Ureter (tissue), 1 donor: ENCODE measurements around the gene HOGA1. TPM values are rescaled to one million over a fixed set of nuclear protein-coding genes. Genes with fewer than 3 reads are reported as not detected.
"Not testable (repeated sequence)": the region's sequence is repeated elsewhere in the genome, so short reads cannot be mapped to it uniquely, and the experiment has no call there.

Experiments
- DNase-seq: peaks from one replicate; pipeline ENCODE4 v3.0.0-alpha.2; 2020; ENCODE audit warnings: low spot score
- total RNA-seq: library from RNA; stranded (reverse); gene quantifications from one replicate; pipeline ENCODE4 v1.2.4, GENCODE V29; 2023
- donor health status: DM: yes; HTN: yes; CAD: no.

The HOGA1 gene
- total RNA-seq, 1 donor from 2014 or later = 1.3 TPM

DNA sequence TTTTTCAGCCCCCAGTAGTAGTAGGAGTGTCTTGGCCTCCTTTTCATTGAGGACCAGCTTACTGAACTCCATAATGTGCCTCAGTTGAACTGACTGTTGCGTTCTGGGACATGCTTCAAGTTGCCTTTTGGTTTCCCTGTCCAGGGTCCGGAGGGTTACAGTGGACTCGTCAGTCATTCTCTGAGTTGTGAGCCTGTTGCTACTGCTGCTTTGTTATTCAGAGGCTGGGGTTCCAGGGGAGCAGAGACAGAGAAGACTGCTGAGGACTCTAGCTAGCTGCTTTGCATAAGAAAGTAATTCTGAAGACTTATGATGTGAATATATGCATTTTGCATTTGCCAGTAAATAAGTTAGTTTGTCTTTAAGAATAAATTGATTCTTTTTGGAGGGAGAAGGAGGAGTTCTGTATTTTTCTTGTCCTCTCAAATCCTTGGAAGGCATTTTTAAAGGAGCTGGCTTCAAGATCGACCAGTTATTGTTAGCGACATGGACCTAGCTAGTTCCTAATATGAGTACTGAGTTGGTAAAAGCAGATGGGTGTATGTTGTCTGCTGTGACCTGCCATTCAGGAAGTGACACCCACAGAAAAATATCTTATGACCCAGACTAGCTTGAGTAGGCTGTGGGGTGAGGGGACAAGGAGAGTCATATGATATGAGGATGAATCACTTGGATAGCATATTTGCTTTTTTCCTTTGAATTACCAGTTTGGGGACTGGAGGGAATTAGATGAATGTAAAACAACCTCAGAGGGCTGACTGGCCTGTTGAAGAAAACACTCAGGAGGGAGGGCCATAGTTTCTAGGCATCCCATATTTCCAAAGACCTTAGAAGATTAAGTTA is 64.6 kb downstream of the HOGA1 start:
- DNase-seq = no peak

DNA sequence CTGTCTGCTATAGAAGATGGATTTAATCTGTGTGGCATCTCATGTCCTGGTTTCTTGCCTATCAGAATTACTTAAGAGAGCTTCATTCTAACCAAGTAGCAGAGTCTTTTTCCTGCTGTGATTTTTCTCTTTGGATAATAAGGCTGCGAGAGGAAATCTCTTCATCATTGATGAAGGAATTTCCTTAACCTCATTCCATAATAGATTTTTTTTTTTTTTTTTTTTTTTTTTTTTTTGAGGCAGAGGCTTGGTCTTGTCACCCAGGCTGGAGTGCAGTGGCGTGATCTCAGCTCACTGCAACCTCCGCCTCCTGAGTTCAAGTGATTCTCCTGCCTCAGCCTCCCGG is 65.2 kb downstream of the HOGA1 start:
- DNase-seq = not testable (repeated sequence)

DNA sequence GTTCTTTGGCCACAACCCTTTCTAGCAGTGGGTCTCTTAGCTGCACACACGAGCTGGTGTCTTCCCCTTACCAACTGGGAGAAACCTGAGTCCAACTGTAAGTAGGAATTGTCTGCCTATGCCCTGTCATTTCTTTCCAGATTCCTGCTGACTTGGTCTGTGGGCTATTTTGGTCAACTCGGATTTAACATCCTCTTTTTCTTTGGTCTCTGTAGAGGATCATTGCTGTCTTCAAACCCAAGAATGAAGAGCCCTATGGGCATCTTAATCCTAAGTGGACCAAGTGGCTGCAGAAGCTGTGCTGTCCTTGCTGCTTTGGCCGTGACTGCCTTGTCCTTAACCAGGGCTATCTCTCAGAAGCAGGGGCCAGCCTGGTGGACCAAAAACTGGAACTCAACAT is 66.5 kb downstream of the HOGA1 start:
- DNase-seq = no peak

GRCh38 chr10:97651773-97652172 is 67.6 kb downstream of the HOGA1 start:
- DNase-seq = peak; percentile 60

GRCh38 chr10:97656777-97657176 is 72.6 kb downstream of the HOGA1 start:
- no peak for DNase-seq

DNA sequence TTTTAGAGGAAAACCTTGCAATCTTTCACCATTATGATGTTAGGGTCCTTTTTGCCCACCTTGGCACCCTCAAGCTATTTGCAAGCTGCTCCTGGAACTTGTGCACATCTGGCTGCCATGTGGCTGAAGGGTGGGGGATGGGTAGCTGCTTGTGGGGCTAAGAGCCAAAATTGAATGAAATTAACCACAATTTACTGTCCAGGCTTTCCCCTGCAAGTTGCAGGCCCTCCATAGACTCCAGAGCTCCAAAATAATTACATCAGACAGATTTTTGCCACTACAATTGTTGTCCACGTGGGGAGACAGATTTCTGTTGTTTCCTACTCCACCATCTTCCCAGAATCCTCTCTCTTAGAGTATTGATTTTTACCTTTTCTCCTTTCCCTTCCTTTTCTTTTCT is 75.4 kb downstream of the HOGA1 start:
- no peak for DNase-seq

Other genes starting within 250 kb of the HOGA1 start
- 11.8 TPM for gene FRAT2, start 249.7 kb upstream of the HOGA1 start, total RNA-seq
- gene RRP12, start 183.0 kb upstream of the HOGA1 start, total RNA-seq = 51.9 TPM
- gene PGAM1, start 158.2 kb upstream of the HOGA1 start, total RNA-seq = 190 TPM
- gene EXOSC1, start 138.4 kb upstream of the HOGA1 start, total RNA-seq = 41.2 TPM
- 34.0 TPM for gene ZDHHC16, start 138.2 kb upstream of the HOGA1 start, total RNA-seq
- gene MMS19, start 86.0 kb upstream of the HOGA1 start, total RNA-seq = 71.5 TPM
- 6.2 TPM for gene UBTD1, start 85.5 kb upstream of the HOGA1 start, total RNA-seq
- gene ANKRD2, start 11.6 kb upstream of the HOGA1 start, total RNA-seq = 1.1 TPM
- not detected for gene C10orf62, start 5.3 kb downstream of the HOGA1 start, total RNA-seq
- 12.9 TPM for gene MORN4, start 49.1 kb downstream of the HOGA1 start, total RNA-seq
- gene PI4K2A, start 56.3 kb downstream of the HOGA1 start, total RNA-seq = 16.7 TPM
- gene AVPI1, start 102.9 kb downstream of the HOGA1 start, total RNA-seq = 11.7 TPM
- gene MARVELD1, start 129.3 kb downstream of the HOGA1 start, total RNA-seq = 40.8 TPM
- 33.8 TPM for gene ZFYVE27, start 152.7 kb downstream of the HOGA1 start, total RNA-seq
- 0.81 TPM for gene SFRP5, start 187.6 kb downstream of the HOGA1 start, total RNA-seq